IPS-NIHi11 (cell line): ENCODE results near the gene SPTB.

Source experiments
- DNase-seq: peaks from one replicate; pipeline ENCODE4 v3.0.0; 2012; ENCODE audit warnings: mixed read lengths, low spot score

Gene SPTB

DNA sequence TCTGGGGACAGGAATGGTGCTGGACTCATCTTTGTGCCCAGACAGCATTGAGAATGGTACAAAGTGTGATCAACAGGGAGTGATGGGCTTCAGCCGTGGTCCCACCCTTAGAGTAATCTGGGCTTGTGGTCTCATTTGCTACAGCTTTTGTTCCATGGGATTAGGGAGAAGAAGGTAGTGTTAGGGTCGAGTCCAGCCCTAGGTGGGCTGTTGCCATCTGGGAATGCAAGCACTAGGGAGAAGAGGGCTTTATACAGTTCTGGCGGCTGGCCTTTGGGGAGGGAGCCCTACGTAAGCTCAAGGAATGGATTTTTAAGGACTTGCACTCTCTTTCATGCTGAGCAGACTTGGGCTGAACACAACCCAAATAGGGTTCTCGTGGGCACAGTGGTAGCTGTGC lies 170.6 kb downstream of the SPTB start:
- DNase-seq = no peak

DNA sequence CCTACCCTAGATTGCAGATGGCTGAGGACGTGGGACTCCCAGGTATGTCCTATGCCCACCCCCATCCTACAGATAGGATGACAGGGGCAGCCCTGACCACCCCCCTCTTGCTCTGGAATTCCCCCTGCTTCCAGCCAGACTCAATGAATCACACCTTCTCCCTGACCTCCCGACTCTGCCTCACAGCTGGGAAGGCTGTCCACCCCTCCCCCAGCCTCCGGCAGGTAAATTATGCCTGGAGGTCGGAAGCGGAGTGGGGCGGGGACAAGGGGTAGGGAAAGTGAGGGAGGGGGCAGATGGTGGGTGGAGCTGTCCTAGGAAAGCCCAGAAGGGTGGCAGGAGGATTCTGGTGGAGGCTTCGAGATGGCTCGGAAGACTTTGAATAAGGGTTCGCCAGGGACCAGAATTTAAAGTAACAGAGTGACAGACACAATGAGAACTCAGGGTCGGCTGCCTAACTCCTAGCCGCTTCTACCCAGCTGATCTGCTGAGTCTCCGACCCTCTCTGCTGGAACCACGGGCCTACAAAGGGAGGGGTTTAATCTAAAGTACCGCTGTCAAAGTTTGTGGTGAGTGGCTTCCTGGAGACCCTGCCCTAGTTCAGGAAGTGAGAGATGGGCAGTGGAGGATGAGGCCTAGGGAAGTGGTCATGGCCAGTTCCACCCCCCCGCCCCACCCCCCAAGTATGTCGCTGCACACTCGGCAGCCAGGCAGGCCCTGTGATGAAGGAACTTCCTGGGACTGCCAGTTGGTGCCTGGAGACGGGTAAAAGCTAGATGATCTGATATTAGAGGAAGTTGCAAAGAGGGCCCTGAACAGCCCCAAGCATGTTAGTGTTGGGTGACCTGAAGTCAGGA lies 171.3 kb downstream of the SPTB start:
- DNase-seq = peak; percentile 81

DNA sequence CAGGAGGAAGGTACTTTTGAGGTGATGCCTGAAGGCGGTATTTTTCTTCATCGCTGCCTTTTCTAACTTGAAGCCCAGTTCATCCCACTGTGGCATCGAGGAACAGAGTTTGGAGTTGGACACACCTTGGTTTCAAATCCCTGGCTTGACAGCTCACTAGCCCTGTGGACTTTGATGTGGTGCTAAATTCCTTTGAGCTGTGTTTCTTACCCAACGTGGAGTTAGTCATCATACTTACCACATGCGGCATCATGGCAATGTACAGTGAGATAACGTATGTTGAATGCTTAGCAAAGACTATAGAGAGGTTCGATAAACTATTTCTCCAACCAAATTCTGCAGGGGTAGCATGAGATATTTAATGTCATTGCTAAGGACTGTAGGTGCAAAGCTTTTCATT lies 172.0 kb downstream of the SPTB start:
- no peak for DNase-seq

DNA sequence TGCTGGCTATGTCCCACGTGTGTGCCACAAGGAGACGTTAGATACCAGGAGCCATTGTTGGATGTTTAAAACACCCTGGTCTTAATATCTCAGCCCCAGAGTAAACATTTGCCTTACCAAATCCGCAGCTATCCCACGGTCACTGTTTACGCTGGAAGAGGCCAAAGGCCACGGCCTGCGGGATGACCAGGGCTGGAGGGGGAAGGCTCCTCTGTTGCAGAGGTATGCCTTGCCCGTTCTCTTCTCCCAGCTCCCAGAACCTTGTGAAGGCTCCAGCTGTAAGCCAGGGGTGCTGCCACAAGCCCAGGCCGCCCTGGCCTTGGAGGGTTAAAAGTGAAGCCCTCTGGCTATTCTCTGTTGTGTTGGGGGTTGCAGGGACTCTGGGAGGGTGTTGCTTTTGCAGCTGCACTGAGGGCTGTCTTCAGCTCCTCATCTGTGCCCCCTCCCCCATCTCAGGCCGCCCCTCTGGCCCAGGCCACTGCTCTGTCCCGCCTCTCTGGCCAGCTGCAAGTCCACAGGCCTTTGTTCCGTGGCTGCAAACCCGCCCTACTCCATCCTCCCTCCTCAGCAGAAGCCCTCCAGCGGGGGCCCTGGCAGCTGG lies 173.0 kb downstream of the SPTB start:
- DNase-seq = peak; percentile 63

DNA sequence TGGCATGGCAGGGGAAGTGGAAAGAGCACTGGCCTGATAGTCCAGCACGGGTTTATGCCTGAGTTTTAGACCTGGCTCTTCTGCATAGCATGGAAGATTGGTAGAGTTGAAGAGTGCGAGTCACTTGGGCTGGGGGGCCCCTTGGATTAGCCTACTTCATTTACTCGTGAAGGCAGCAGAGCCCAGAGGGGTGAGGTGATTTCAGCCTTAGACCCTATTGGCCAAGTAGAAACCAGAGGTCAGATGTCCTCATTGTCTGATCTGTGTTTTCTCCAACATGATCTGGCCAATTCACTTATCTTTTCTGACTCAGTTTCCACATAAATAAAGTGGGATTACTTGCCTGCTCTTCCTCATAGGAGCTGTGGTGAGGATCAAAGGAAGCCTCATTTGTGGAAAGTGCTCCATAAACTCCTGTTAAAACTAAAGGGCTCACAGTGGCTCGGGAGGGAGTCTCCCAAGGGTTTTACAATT lies 173.6 kb downstream of the SPTB start:
- no peak for DNase-seq

DNA sequence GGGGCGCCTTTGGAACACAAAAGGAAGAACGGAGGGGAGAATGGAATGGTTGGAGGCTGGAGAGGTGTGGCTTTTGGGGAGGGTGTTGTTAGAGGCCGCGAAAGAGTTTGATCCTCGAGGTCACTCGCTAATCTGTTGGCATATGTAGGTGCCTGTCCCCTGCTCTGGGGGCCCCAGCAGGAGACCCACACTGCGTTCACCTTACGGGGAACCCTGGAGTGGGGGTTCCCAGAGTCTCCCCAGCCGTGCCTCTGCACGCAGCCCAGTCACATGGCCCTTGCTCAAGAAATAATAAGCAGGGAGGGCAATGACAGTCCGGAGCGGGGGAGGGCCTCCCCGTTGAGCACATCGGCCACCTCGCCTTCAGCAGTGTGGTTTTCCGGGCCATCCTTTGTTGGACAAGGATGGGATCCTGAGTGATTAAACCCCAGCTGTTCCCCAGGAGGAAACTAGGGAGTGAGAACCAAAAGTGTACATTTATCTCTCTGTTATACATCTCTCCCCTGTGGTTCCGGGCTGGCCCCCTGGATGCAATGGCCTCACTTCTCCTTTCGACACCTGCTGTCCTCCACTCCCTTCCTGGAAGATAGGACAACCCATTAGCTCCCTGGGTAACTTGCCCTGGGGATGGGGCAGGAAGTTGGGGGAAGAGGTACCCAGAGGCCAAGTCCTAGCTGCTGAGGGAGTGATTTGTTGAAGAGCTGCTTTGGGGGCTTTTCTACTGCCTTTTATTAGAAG lies 174.2 kb downstream of the SPTB start:
- DNase-seq = no peak

DNA sequence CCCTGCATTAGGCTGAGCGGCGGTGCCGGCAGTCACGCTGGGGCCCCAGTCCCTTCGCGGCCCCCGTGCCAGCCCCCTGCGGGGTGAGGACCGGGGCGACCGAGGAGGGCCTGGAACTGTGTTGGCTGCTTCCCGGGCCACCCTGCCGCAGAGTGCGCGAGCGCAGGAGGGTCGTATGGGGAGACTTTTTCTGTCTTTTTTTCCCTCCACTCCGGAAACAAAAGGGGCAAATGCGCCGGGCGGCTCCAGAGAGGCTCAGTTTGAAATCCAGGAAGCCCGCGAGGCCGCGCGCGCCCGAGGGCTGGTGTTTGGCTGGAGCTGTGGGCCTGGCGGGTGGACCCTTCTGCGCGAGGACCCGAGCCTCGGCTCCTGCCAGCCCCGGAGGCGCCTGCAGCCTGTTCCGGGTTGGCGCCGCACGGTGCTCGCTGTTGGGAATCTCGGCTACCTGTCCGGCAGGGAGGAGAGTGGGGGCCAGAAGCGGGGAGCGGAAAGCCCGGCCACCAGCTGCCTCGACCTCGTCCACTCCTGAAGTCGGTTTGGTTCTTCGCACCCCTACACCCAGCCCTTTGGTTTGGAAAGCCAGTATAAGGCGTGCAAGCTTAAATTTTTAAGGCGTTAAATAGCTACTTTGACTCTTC lies 174.8 kb downstream of the SPTB start:
- DNase-seq = no peak

DNA sequence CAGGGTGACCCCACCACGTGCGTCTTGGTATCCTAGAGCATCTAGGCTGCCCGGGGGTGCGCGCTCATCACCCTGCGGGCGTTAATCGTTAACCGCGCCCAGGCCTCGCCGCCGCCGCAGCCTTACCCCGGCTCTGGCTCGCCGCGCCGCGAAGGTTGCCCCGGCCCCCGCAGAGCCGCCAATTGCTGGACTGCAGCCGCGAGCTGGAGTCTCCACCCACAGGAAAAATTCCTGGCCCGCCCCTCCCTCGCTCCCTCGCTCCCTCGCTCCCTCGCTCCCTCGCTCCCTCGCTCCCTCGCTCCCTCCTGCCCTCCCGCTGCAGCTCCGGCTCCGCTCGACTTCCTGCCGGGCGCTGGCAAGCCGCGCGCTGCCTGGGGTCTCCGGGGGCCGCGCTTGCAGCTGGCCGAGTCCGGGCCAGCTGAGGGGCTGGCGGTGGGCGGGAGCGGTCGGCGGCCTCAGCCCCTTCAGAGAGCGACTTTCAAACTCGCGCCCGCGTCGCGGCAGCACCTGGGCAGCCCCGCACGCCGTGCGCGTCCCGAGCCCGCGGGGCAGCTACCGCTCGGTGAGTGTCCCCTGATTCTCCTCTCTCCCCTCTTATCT lies 175.5 kb downstream of the SPTB start, which contains the start of gene PLEKHG3:
TSS of gene PLEKHG3 (plus strand) at position 282 of the 600 bp plus-strand sequence. CDS start 23,208 bp downstream, outside the sequence.
- peak; percentile 80 for DNase-seq

DNA sequence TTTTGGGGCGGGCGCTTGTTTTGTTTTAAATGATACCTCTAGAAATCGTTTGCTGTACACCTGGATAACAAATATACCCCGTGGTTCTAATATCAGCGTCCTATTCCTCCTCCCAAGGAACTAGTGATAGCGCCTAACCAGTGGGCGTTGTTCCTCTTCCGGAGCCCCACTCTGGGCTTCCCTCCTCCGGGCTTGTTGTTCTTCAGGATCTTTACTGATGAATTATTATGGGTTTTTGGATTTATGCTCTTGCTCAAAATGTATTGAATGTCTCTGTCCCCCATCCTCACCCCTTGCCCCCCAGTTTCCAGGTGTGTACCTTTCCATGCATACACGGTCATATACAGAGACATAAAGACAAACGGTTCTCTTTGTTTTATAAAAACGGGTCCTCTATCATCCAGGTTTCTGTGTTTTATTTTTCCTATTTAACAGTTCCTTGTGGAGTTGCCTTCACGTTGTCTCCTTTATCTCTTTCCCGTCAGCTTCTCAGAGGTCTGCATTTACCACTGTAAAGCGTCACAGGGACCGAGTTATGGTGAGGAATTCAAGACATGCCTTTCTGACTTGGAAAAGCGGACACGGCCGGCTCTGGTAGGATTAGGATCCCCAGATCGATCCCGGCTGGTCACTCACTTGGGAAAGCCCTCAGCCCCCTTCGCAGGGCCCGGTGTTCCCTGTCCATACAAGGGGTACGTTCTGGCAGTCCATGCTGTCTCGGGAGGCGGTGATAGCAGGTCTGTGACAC lies 176.1 kb downstream of the SPTB start:
- no peak for DNase-seq

DNA sequence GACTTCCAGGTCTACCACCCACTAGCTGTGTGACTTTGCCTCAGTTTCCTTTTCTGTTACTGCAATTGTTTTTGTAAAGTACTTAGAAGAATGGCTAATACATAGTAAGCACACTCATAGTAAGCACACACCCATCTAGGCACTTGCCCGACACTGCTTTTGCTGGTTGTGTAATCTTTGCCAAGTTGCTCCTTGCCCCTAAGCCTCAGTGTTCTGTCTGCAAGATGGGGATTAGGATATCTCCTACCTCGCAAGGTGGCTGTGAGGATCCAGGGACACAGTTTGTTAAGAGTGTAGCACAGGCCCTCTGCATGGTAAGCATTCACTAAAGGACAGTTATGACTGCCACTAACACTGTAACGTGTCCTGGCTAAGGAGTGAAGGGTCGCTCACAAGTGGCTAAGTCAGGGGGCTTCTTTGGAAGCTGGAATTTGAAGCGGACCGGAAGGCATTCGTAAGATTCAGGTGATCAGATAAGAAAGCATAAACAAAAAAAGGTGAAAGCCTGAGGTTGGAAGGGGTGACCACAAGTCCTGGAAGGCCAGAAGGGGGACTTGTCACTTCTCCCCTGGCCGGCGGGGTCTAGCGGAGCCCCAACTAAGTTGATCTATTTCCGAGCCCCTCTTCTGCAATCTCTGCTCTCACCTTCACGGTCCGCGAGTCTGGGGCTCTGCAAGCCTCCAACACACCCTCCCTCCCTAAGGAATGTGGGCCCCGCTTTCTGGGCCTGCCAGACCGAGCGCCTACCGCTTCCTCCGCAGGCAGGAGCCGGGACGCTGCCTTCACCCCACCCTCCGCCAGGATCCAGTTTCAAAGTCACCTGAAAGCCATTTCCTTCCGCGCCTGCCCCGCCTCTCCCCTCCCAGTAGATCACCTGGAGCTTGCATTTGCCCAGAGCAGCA lies 177.0 kb downstream of the SPTB start:
- peak; percentile 82 for DNase-seq

DNA sequence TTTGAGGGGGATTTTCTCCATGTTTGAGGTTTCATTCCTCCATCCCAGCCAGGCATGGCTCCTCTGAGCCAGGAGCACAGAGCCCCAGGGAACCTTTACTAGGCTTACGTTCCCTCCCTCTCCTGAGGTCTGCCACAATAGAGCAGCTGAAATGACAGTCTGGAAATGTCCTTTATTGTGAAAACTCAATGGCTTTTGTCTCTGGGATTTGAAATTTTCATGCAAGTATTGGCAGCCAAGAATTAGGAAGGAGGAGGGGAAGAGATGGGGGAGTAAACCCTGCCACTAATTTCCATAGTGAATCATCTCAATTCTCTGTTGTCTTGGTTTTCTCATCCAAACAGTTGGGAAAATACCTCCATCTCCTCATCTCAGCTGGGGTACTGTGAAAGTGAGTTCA lies 178.0 kb downstream of the SPTB start:
- DNase-seq = no peak

DNA sequence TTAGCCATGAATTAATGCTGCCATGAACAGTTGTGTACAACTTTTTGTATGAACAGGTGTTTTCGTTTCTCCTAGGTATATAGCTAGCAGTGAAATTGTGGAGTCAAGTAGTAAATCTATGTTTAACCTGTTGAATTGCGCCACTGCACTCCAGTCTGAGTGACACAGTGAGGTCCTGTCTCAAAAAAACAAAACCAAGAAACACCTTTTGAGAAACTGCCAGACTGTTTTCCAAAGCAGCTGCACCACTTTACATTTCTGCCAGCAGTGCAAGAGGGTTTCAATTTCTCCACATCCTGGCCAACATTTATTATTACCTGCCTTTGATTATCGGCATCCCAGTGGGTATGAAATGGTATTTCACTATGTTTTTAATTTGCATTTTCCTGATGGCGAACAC lies 178.8 kb downstream of the SPTB start:
- DNase-seq = no peak

DNA sequence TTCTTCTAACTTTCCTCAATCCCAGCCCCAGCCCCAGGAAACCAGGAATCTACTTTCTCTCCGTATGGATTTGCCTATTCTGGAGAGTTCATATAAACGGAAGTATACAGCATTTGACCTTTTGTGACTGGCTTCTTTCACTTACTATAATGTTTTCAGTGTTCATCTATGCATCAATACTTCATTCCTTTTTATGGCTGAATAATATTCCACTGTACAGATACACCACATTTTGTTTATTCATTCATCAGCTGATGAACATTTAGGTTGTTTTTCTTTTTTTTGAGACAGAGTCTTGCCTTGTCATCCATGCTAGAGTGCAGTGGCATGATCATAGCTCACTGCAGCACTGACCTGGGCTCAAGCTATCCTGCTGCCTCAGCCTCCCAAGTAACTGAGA lies 179.4 kb downstream of the SPTB start:
- DNase-seq = no peak

DNA sequence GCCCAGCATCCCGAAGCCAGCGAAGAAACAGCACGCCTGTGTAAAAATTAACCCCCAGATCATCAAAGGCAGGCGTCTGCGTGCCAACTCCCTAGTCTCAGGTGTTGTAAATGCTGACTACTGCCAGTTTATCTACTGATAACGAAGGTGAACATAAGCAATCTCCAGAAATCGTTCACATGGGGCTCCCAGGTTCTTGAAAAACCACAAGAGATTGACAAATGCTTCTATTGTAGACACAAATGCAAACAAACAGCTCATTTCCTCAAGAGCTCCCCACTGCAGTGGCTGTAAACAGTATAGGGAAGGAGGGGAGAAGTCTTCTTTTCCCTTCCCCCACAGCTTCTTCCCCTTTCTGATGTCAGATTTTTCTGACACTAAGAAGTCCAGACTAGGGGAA lies 180.8 kb downstream of the SPTB start:
- no peak for DNase-seq

DNA sequence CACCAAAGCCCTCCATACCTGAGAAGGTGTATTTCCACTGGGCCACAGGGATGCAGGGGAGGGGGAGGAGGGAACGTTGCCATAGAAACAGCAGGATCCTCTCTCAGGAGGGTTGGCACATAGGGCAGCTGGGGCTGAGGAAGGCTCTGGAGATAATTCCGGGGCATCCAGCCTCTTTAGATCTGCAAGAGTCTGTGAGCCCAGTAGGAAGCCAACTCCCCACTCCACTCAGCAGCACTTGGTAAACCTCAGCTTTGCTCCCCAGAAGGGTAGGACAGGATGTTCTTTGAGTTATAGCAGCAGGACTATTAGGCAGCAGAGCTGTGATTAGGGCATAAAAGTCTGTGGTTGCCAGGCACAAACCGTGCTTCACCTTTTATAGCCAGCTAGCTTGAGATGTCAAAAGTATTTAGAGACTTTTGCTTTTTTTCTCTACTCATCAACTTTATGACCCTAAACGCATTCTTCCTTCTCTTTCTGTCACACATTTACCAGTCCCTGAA lies 183.3 kb downstream of the SPTB start:
- no peak for DNase-seq
